Fibroblast of pulmonary artery (primary cell): ENCODE data around the gene AFTPH.

ENCODE experiments used
- DNase-seq: peaks from one replicate; pipeline ENCODE4 v3.0.0-alpha.2; 2010; ENCODE audit warnings: low read depth
- H3K4me3 ChIP-seq: replicated peaks from 2 replicates; pipeline ENCODE4 v1.5.1; 2011; ENCODE audit warnings: low read depth, mild to moderate bottlenecking, control low read depth, low read length, moderate library complexity
- CTCF ChIP-seq: IDR thresholded peaks from 2 replicates; pipeline ENCODE4 v1.5.1; 2011; ENCODE audit warnings: mild to moderate bottlenecking, control low read depth, low read length, inconsistent platforms; ENCODE audit errors: missing control alignments

AFTPH gene

GRCh38 chr2:64641599-64641998 lies 117.5 kb downstream of the AFTPH start:
- no peak for DNase-seq
- TF ChIP-seq CTCF = no peak
- H3K4me3 ChIP-seq = no peak overlapping the region
